Activated CD8-positive, alpha-beta T cell treated with anti-CD3 and anti-CD28 coated beads for 36 hours (primary cell): ENCODE measurements around the gene TBC1D22A. TPM values are rescaled to one million over a fixed set of nuclear protein-coding genes. Genes with fewer than 3 reads are reported as not detected.

Source experiments
- ATAC-seq: fragments of 200-7000 bp; cut with Tn5 transposase; one replicate; pipeline ENCODE4 v1.10.0; 2021; ENCODE audit warnings: mild to moderate bottlenecking, moderate library complexity
- CTCF ChIA-PET: fragments of 350-600 bp; sonication (Branson Sonifier 250); formaldehyde crosslinking; loops from one replicate; lab custom pipeline; 2021; ENCODE audit warnings: antibody characterized with exemption; lab: Charles Lee
- POLR2A ChIA-PET: fragments of 350-600 bp; sonication (Branson Sonifier 250); formaldehyde crosslinking; loops from one replicate; lab custom pipeline; 2021; ENCODE audit warnings: antibody characterized with exemption; lab: Charles Lee
- DNase-seq: peaks from one replicate; pipeline ENCODE4 v3.0.0-alpha.2; 2020
- H3K27ac Mint-ChIP-seq: one replicate; pipeline ENCODE4 v1.8.0; 2021; ENCODE audit warnings: mild to moderate bottlenecking, mixed read lengths
- H3K27me3 Mint-ChIP-seq: one replicate; pipeline ENCODE4 v1.8.0; 2021; ENCODE audit warnings: mixed read lengths
- H3K36me3 Mint-ChIP-seq: one replicate; pipeline ENCODE4 v1.8.0; 2021; ENCODE audit warnings: low read depth, mixed read lengths
- H3K4me1 Mint-ChIP-seq: one replicate; pipeline ENCODE4 v1.8.0; 2021; ENCODE audit warnings: low read depth, mixed read lengths
- H3K4me3 Mint-ChIP-seq: one replicate; pipeline ENCODE4 v1.8.0; 2021; ENCODE audit warnings: mild to moderate bottlenecking, moderate library complexity, mixed read lengths
- H3K9me3 Mint-ChIP-seq: one replicate; pipeline ENCODE4 v1.8.0; 2021; ENCODE audit warnings: mixed read lengths
- CTCF ChIP-seq: fragments of 200-600 bp; IDR thresholded peaks from one replicate; pipeline ENCODE4 v1.8.0; 2022; ENCODE audit warnings: antibody characterized with exemption, mild to moderate bottlenecking
- intact Hi-C: fragments of 100-400 bp; cut with micrococcal nuclease; formaldehyde crosslinking; loops from one replicate; pipeline ENCODE4 v1.10.0; 2022
- total RNA-seq, 2 experiments: library from RNA; stranded (reverse); gene quantifications; one replicate each; pipeline ENCODE4 v1.2.3, GENCODE V29; 2021

TBC1D22A gene
- total RNA-seq, 2 experiments from 2014 or later, result 41.0 to 42.8 TPM

GRCh38 chr22:47112994-47113852 is 350.8 kb downstream of the TBC1D22A start:
- no peak for TF ChIP-seq CTCF
- Mint-ChIP-seq H3K9me3 (no peaks in the 10 kb centered on the region), H3K27ac (no peak overlapping the region), H3K4me1 (no peaks in the 10 kb centered on the region), H3K27me3 (no peaks in the 10 kb centered on the region), H3K36me3 (peaks cover 6% of the 10 kb centered on the region), H3K4me3 (no peak overlapping the region)
- CTCF ChIA-PET, result no interaction called here
- intact Hi-C loops, result no loop called here
- POLR2A ChIA-PET, result no interaction called here
- ATAC-seq (no peak), DNase-seq (no peak)

GRCh38 chr22:47113853-47114415 is 351.5 kb downstream of the TBC1D22A start:
- ATAC-seq (no peak), DNase-seq (no peak)
- ChIA-PET POLR2A (no interaction called here), CTCF (no interaction called here)
- Mint-ChIP-seq H3K4me3 (no peak overlapping the region), H3K36me3 (peaks cover 6% of the 10 kb centered on the region), H3K27me3 (no peaks in the 10 kb centered on the region), H3K27ac (no peak overlapping the region), H3K4me1 (no peaks in the 10 kb centered on the region), H3K9me3 (no peaks in the 10 kb centered on the region)
- intact Hi-C loops, result no loop called here
- no peak for TF ChIP-seq CTCF

- intact Hi-C loops, result no loop called here
- no peaks in the 10 kb centered on the region for H3K27me3 Mint-ChIP-seq
- DNase-seq (no peak), ATAC-seq (no peak)
- H3K4me3 Mint-ChIP-seq, result no peak overlapping the region
- H3K9me3 Mint-ChIP-seq, result no peaks in the 10 kb centered on the region
- no peak overlapping the region for H3K27ac Mint-ChIP-seq
- H3K36me3 Mint-ChIP-seq, result peaks cover 6% of the 10 kb centered on the region
- TF ChIP-seq CTCF, result no peak
- H3K4me1 Mint-ChIP-seq, result no peaks in the 10 kb centered on the region
- ChIA-PET CTCF (no interaction called here), POLR2A (no interaction called here)
Observed at GRCh38 chr22:47114813-47115517, 352.5 kb downstream of the TBC1D22A start.

GRCh38 chr22:47115518-47115890 is 353.1 kb downstream of the TBC1D22A start:
- H3K9me3 Mint-ChIP-seq, result no peaks in the 10 kb centered on the region
- H3K27me3 Mint-ChIP-seq, result no peaks in the 10 kb centered on the region
- no peak for ATAC-seq
- H3K4me3 Mint-ChIP-seq, result no peak overlapping the region
- no peak for DNase-seq
- H3K27ac Mint-ChIP-seq, result no peak overlapping the region
- peaks cover 6% of the 10 kb centered on the region for H3K36me3 Mint-ChIP-seq
- ChIA-PET CTCF (no interaction called here), POLR2A (no interaction called here)
- intact Hi-C loops, result no loop called here
- no peak for TF ChIP-seq CTCF
- no peaks in the 10 kb centered on the region for H3K4me1 Mint-ChIP-seq

GRCh38 chr22:47115921-47116320 is 353.5 kb downstream of the TBC1D22A start:
- Mint-ChIP-seq H3K27ac (no peak overlapping the region), H3K27me3 (no peaks in the 10 kb centered on the region), H3K4me3 (no peak overlapping the region)

More at GRCh38 chr22:47115921-47116320, 353.5 kb downstream of the TBC1D22A start:
- no peak for ATAC-seq
- no peak for TF ChIP-seq CTCF
- intact Hi-C loops, result no loop called here
- H3K36me3 Mint-ChIP-seq, result peaks cover 5% of the 10 kb centered on the region
- POLR2A ChIA-PET, result no interaction called here
- no peaks in the 10 kb centered on the region for H3K9me3 Mint-ChIP-seq
- H3K4me1 Mint-ChIP-seq, result no peaks in the 10 kb centered on the region
- DNase-seq, result no peak
- CTCF ChIA-PET, result no interaction called here
